ENCODE results near the gene RFFL. TPM values are rescaled to one million over a fixed set of nuclear protein-coding genes. Genes with fewer than 3 reads are reported as not detected.
"Not testable (repeated sequence)": the region's sequence is repeated elsewhere in the genome, so short reads cannot be mapped to it uniquely, and the experiment has no call there.

Gene RFFL
- total RNA-seq (36.2 and 36.9 TPM in 2 replicates), polyA plus RNA-seq (12.8 and 13.6 TPM in 2 replicates), polyA minus RNA-seq (21.4 and 25.0 TPM in 2 replicates)
- 22.2 TPM for total RNA-seq (2013)

DNA sequence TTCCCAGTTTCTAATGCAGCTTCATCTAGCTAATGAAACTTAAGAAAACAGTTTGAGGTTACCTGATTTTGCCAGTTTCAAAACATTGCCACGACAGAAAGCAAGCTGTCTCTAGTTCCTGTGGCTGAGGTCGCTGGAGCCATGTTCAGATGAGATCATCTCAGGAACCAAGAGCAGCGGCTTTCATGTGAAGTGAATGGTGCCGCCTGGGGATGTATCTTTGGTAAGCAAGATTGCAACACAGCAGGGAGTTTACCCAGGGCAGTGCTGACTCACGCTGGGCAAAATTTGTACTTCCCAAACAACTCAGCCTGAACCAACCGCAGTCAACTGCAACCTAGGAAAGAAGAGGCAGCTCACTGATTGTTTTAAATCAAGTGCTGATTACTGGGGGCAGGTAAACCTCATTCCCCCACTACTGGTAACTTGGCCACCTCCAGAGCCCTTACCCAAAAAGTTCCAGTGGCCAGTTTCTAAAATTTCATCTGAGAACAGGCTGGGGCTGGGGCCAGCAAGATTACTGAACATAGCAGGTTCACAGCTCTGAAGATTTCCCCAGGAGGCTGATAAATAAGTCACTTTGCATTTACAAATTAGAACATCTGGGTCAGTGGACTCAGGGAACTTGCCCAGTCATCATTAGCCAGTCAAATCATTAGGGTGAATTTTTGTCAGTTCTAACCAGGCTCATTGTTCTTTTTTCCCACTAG is at the start of gene RFFL:
Gene RFFL, minus strand, starts transcription at position 194 of the 710 bp plus-strand sequence. CDS start 37,154 bp downstream, outside the sequence.
- peak within 1 kb of the TSS; percentile 55 for H3K4me2 ChIP-seq (replicated peaks; ENCODE audit: low read depth, low read length, poor library complexity, severe bottlenecking)
- H3K4me3 ChIP-seq (ENCODE audit: control extremely low read depth in 1 of 5, extremely low read depth in 1 of 5, insufficient read depth in 1 of 5, low read depth in 2 of 5, low read length in 4 of 5) = peak within 1 kb of the TSS in 3 of 5 experiments; percentile 20 to 38 (median 30)
- no peaks in the 10 kb centered on the region for H3K27me3 ChIP-seq (replicated peaks in 1 of 4; ENCODE audit: control extremely low read depth in 1 of 4, control insufficient read depth in 3 of 4, insufficient read depth in 4 of 4, low read length in 3 of 4)
- H2AFZ ChIP-seq (ENCODE audit: insufficient read depth, low read depth, low read length, poor library complexity, severe bottlenecking) = peak within 1 kb of the TSS; percentile 55
- no peaks in the 10 kb centered on the region for H3K36me3 ChIP-seq (replicated peaks in 1 of 2; ENCODE audit: control extremely low read depth in 1 of 2, control insufficient read depth in 1 of 2, extremely low read depth in 1 of 2, insufficient read depth in 2 of 2, low read length in 1 of 2)
- H3K9ac ChIP-seq (ENCODE audit: low read length) = peak within 1 kb of the TSS; percentile 37
- H3K4me1 ChIP-seq (ENCODE audit: control insufficient read depth in 2 of 2, insufficient read depth in 2 of 2, low read length in 2 of 2) = peaks cover 11 to 12% of the 10 kb centered on the region in 2 donors
- Mint-ChIP-seq H3K4me3 (peak within 1 kb of the TSS; percentile 75), H3K9me3 (ENCODE audit: insufficient read depth) (no peaks in the 10 kb centered on the region), H3K27me3 (no peaks in the 10 kb centered on the region), H3K4me1 (peaks cover 28% of the 10 kb centered on the region), H3K27ac (peak within 1 kb of the TSS; percentile 90)
- no peaks in the 10 kb centered on the region for H4K20me1 ChIP-seq (ENCODE audit: control insufficient read depth, insufficient read depth, low read length, poor library complexity, severe bottlenecking)
- H3K9me3 ChIP-seq (ENCODE audit: control extremely low read depth in 1 of 3, control insufficient read depth in 2 of 3, insufficient read depth in 1 of 3, low read length in 2 of 3) = no peaks in the 10 kb centered on the region
- TF ChIP-seq CTCF (IDR thresholded peaks at IDR 0.05) (no peak), EZH2 (IDR thresholded peaks at IDR 0.05; ENCODE audit: borderline replicate concordance, insufficient read depth, low read depth, low read length, poor library complexity, severe bottlenecking) (no peak)
- ChIA-PET CTCF (interaction anchor here (0.7 to 3.4 kb wide), 20 partner anchors 11 to 122 kb away, joined by 3 to 25 read pairs (median 4); partner anchors contain the start of genes LIG3 and RAD51D), POLR2A (interaction anchor here (0.5 to 1.0 kb wide), 2 partner anchors 10 to 12 kb away, joined by 3 to 5 read pairs; no protein-coding TSS in a partner anchor)
- H3K27ac ChIP-seq (ENCODE audit: low read length in 2 of 2) = peak within 1 kb of the TSS; percentile 42 to 63
- 0% methylated on average over 5 of the region's 6 CpGs for WGBS (ENCODE audit: insufficient coverage)
- intact Hi-C loops (cut with micrococcal nuclease) = loop anchor here (1.0 to 10.0 kb wide), 6 partner anchors 17 to 82 kb away; partner anchors contain the start of gene RAD51D
- DNase-seq = peak; percentile 82
- H3K79me2 ChIP-seq (ENCODE audit: control insufficient read depth, insufficient read depth, low read length) = peaks cover 51% of the 10 kb centered on the region
- peak; percentile 97 for ATAC-seq (ENCODE audit: low read depth)

GRCh38 chr17:35110791-35111190 is 47.3 kb upstream of the RFFL start:
- POLR2A ChIA-PET; H3K27ac Mint-ChIP-seq; DNase-seq; H3K27me3 ChIP-seq (replicated peaks in 1 of 4; ENCODE audit: control extremely low read depth in 1 of 4, control insufficient read depth in 3 of 4, insufficient read depth in 4 of 4, low read length in 3 of 4); ATAC-seq (ENCODE audit: low read depth); H4K20me1 ChIP-seq (ENCODE audit: control insufficient read depth, insufficient read depth, low read length, poor library complexity, severe bottlenecking); H3K27ac ChIP-seq (ENCODE audit: low read length in 2 of 2); H3K4me3 ChIP-seq (ENCODE audit: control extremely low read depth in 1 of 5, extremely low read depth in 1 of 5, insufficient read depth in 1 of 5, low read depth in 2 of 5, low read length in 4 of 5); H3K4me1 ChIP-seq (ENCODE audit: control insufficient read depth in 2 of 2, insufficient read depth in 2 of 2, low read length in 2 of 2); H3K79me2 ChIP-seq (ENCODE audit: control insufficient read depth, insufficient read depth, low read length); H3K4me3 Mint-ChIP-seq; H3K9ac ChIP-seq (ENCODE audit: low read length); H2AFZ ChIP-seq (ENCODE audit: insufficient read depth, low read depth, low read length, poor library complexity, severe bottlenecking); H3K4me2 ChIP-seq (replicated peaks; ENCODE audit: low read depth, low read length, poor library complexity, severe bottlenecking); H3K9me3 Mint-ChIP-seq (ENCODE audit: insufficient read depth); H3K9me3 ChIP-seq (ENCODE audit: control extremely low read depth in 1 of 3, control insufficient read depth in 2 of 3, insufficient read depth in 1 of 3, low read length in 2 of 3); H3K27me3 Mint-ChIP-seq; H3K4me1 Mint-ChIP-seq: not testable (repeated sequence)
- intact Hi-C loops (cut with micrococcal nuclease) = loop anchor here (10.0 kb wide), 1 partner anchor 46 kb away; the partner anchor contains the start of gene RFFL
- CTCF ChIA-PET = interaction anchor here (1.1 kb wide), 1 partner anchor 111 kb away, joined by 3 read pairs; no protein-coding TSS in a partner anchor
- H3K36me3 ChIP-seq (replicated peaks in 1 of 2; ENCODE audit: control extremely low read depth in 1 of 2, control insufficient read depth in 1 of 2, extremely low read depth in 1 of 2, insufficient read depth in 2 of 2, low read length in 1 of 2) = peaks cover 3 to 11% of the 10 kb centered on the region in 2 experiments
- WGBS (ENCODE audit: insufficient coverage) = 98% methylated on average over 14 of the region's 17 CpGs

All from B cell (primary cell).